ENCODE results near the gene MSH2. TPM values are rescaled to one million over a fixed set of nuclear protein-coding genes. Genes with fewer than 3 reads are reported as not detected.

MSH2 gene
- total and polyA plus RNA-seq, 2 donors from 2014 or later: 7.2 to 17.0 TPM

DNA sequence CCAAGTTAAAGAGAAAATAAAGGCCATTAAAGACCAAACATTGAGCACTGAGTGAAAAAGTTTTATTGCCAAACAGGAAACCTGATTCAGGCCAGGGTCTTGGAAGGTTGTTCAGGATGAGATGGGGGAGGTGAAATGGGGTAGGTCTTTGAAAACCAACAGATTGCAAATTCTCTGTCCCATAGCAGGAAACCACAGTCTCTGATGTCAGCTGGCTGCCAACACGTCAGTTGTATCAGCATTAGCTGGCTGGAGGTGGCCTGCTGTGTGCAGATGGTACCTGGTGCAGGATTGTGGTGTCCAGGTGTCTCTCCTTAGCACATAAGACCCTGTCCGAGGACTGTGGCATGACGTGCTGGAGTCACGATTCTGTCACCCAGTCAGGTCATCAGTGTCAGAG lies 106.3 kb downstream of the MSH2 start:
- FAIRE-seq (no peak), DNase-seq (no peak)
- H3K4me1 ChIP-seq (ENCODE audit: control insufficient read depth in 2 of 3, insufficient read depth in 2 of 3, low read depth in 1 of 3, low read length in 3 of 3): no peaks in the 10 kb centered on the region
- no peak overlapping the region for H3K9ac ChIP-seq (ENCODE audit: low read length in 3 of 3)
- no peak overlapping the region for H3K27ac ChIP-seq (ENCODE audit: low read depth in 2 of 2, low read length in 2 of 2)
- no peaks in the 10 kb centered on the region for H3K9me3 ChIP-seq (ENCODE audit: control insufficient read depth in 2 of 3, insufficient read depth in 1 of 3, low read length in 3 of 3)
- H3K4me3 ChIP-seq (ENCODE audit: low read length in 3 of 3): no peak overlapping the region
- TF ChIP-seq, protein P1, sequence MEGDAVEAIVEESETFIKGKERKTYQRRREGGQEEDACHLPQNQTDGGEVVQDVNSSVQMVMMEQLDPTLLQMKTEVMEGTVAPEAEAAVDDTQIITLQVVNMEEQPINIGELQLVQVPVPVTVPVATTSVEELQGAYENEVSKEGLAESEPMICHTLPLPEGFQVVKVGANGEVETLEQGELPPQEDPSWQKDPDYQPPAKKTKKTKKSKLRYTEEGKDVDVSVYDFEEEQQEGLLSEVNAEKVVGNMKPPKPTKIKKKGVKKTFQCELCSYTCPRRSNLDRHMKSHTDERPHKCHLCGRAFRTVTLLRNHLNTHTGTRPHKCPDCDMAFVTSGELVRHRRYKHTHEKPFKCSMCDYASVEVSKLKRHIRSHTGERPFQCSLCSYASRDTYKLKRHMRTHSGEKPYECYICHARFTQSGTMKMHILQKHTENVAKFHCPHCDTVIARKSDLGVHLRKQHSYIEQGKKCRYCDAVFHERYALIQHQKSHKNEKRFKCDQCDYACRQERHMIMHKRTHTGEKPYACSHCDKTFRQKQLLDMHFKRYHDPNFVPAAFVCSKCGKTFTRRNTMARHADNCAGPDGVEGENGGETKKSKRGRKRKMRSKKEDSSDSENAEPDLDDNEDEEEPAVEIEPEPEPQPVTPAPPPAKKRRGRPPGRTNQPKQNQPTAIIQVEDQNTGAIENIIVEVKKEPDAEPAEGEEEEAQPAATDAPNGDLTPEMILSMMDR (IDR thresholded peaks at IDR 0.05; ENCODE audit: borderline replicate concordance, extremely low read depth, insufficient read depth): no peak
- H3K27me3 ChIP-seq (ENCODE audit: control insufficient read depth, insufficient read depth, low read length): no peaks in the 10 kb centered on the region
- intact Hi-C loops (cut with DNase I): no loop called here
- no peaks in the 10 kb centered on the region for H3K36me3 ChIP-seq (ENCODE audit: control insufficient read depth in 2 of 3, insufficient read depth in 3 of 3, low read length in 3 of 3)

DNA sequence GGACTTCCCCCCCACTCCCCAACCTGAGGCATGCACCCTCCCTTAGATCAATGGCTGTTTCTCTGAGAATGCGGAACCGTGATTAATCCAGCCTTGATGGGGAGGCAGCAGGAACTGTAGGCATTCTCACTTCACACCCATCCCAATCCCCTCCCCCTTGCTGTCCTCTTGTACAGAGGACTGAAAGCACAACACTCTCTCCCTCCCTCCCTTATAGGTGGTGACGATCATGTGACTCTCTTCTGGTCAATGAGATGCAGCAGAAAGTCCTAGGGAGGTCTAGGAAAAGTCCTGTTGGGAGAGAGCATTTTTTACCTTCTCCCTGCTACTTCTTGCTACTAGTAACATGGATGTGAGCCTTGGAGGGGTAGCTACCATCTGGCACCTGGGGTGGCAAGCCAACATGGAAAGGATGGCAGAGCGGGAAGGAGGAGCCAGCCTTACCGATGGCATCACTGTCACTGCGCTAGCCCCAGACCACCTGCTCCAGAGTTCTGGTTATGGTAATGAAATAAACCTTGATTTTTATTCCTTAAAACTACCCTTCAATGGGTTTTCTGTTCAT lies 106.9 kb downstream of the MSH2 start:
- no peak for FAIRE-seq
- Histone ChIP-seq H3K36me3 (ENCODE audit: control insufficient read depth in 2 of 3, insufficient read depth in 3 of 3, low read length in 3 of 3) (no peaks in the 10 kb centered on the region), H3K27ac (ENCODE audit: low read depth in 2 of 2, low read length in 2 of 2) (no peak overlapping the region), H3K4me1 (ENCODE audit: control insufficient read depth in 2 of 3, insufficient read depth in 2 of 3, low read depth in 1 of 3, low read length in 3 of 3) (no peaks in the 10 kb centered on the region), H3K9ac (ENCODE audit: low read length in 3 of 3) (no peak overlapping the region), H3K27me3 (ENCODE audit: control insufficient read depth, insufficient read depth, low read length) (no peaks in the 10 kb centered on the region), H3K9me3 (ENCODE audit: control insufficient read depth in 2 of 3, insufficient read depth in 1 of 3, low read length in 3 of 3) (no peaks in the 10 kb centered on the region), H3K4me3 (ENCODE audit: low read length in 3 of 3) (no peak overlapping the region)
- DNase-seq: no peak
- TF ChIP-seq, protein P1 (IDR thresholded peaks at IDR 0.05; ENCODE audit: borderline replicate concordance, extremely low read depth, insufficient read depth): no peak
- intact Hi-C loops (cut with DNase I): no loop called here

DNA sequence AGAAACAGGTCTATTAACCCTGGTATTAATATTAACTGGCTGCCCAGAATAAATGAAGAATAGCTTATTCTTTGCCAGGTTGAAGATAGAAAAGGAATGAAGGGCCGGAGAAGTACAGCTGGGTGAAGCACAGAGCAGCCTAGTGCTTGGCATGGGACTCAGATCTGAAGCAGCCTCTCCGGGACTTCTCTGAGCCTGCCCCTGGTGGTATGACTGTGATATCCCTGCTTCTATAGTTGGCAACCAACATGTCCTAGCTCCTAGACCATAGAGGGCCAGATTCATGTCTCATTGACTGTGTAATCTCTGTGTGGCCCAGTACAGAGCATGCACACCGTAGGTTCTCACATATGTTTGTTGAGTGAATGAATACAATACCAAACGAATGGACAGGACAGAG lies 107.8 kb downstream of the MSH2 start:
- intact Hi-C loops (cut with DNase I): no loop called here
- no peaks in the 10 kb centered on the region for H3K4me1 ChIP-seq (ENCODE audit: control insufficient read depth in 2 of 3, insufficient read depth in 2 of 3, low read depth in 1 of 3, low read length in 3 of 3)
- H3K27ac ChIP-seq (ENCODE audit: low read depth in 2 of 2, low read length in 2 of 2): no peak overlapping the region
- TF ChIP-seq, protein P1 (IDR thresholded peaks at IDR 0.05; ENCODE audit: borderline replicate concordance, extremely low read depth, insufficient read depth): no peak
- no peaks in the 10 kb centered on the region for H3K9me3 ChIP-seq (ENCODE audit: control insufficient read depth in 2 of 3, insufficient read depth in 1 of 3, low read length in 3 of 3)
- H3K4me3 ChIP-seq (ENCODE audit: low read length in 3 of 3): no peak overlapping the region
- no peak for FAIRE-seq
- no peaks in the 10 kb centered on the region for H3K36me3 ChIP-seq (ENCODE audit: control insufficient read depth in 2 of 3, insufficient read depth in 3 of 3, low read length in 3 of 3)
- H3K9ac ChIP-seq (ENCODE audit: low read length in 3 of 3): no peak overlapping the region
- no peaks in the 10 kb centered on the region for H3K27me3 ChIP-seq (ENCODE audit: control insufficient read depth, insufficient read depth, low read length)
- no peak for DNase-seq

DNA sequence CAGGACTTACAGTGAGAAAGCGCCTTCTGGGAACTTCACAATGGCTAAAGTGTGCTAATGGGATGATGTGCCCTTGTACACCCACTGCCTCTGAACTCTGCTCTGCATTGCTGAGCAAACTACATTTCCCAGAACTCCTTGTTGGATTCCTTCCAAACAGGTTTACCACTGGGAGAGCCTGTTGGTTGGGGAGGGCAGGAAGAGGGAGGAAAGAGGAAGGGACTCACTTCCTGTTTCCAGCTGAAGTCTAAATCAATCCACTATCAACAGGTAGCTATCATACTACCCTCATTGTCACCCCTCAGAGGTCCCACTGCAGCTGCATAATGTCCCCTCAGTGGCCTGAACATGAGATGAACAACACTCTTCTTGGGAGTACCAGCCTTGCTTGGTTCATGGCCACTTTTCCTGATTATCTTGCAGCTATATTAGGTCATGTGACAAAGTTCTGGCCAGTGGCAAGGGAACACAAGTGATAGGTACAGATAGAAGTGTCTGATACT lies 109.7 kb downstream of the MSH2 start:
- Histone ChIP-seq H3K9ac (ENCODE audit: low read length in 3 of 3) (no peak overlapping the region), H3K4me1 (ENCODE audit: control insufficient read depth in 2 of 3, insufficient read depth in 2 of 3, low read depth in 1 of 3, low read length in 3 of 3) (no peaks in the 10 kb centered on the region), H3K27ac (ENCODE audit: low read depth in 2 of 2, low read length in 2 of 2) (no peak overlapping the region), H3K9me3 (ENCODE audit: control insufficient read depth in 2 of 3, insufficient read depth in 1 of 3, low read length in 3 of 3) (no peaks in the 10 kb centered on the region), H3K36me3 (ENCODE audit: control insufficient read depth in 2 of 3, insufficient read depth in 3 of 3, low read length in 3 of 3) (no peaks in the 10 kb centered on the region), H3K4me3 (ENCODE audit: low read length in 3 of 3) (no peak overlapping the region), H3K27me3 (ENCODE audit: control insufficient read depth, insufficient read depth, low read length) (no peaks in the 10 kb centered on the region)
- TF ChIP-seq, protein P1 (IDR thresholded peaks at IDR 0.05; ENCODE audit: borderline replicate concordance, extremely low read depth, insufficient read depth): no peak
- DNase-seq (no peak), FAIRE-seq (no peak)
- intact Hi-C loops (cut with DNase I): no loop called here
